K562 (cell line): ENCODE measurements around the gene SMIM22. TPM values are rescaled to one million over a fixed set of nuclear protein-coding genes. Genes with fewer than 3 reads are reported as not detected.

Experiments used
- ATF7 ChIP-seq: fragments of 450-650 bp; IDR thresholded peaks from 2 replicates; pipeline ENCODE4 v1.7.1; 2014; ENCODE audit warnings: mild to moderate bottlenecking, moderate library complexity
- BRF2 ChIP-seq: IDR thresholded peaks from 3 replicates; pipeline ENCODE4 v1.6.1; 2011; ENCODE audit warnings: borderline replicate concordance, mild to moderate bottlenecking; ENCODE audit not compliant: insufficient read length, insufficient read depth
- CREBBP ChIP-seq: IDR thresholded peaks from one replicate; pipeline ENCODE4 v1.6.1; 2012; ENCODE audit warnings: low read depth, mild to moderate bottlenecking, control low read depth, inconsistent platforms, low read length
- HBP1 ChIP-seq: fragments of 450-650 bp; formaldehyde crosslinking; IDR thresholded peaks from 2 replicates; pipeline ENCODE4 v1.4.0; 2022; ENCODE audit warnings: missing genetic modification characterization
- HMGXB4 ChIP-seq: sonication (generic); formaldehyde crosslinking; IDR thresholded peaks from 2 replicates; pipeline ENCODE4 v1.8.1; 2023; ENCODE audit warnings: mild to moderate bottlenecking, missing genetic modification reagents
- KLF16 ChIP-seq: IDR thresholded peaks from 2 replicates; pipeline ENCODE4 v1.6.1; 2016; ENCODE audit warnings: antibody characterized with exemption
- MEIS2 ChIP-seq: fragments of 450-650 bp; IDR thresholded peaks from 2 replicates; pipeline ENCODE4 v1.6.1; 2014; ENCODE audit warnings: mild to moderate bottlenecking; ENCODE audit not compliant: partially characterized antibody
- SMARCB1 ChIP-seq: IDR thresholded peaks from 2 replicates; pipeline ENCODE4 v1.6.1; 2011; ENCODE audit warnings: improper control_type of control experiment, low read depth; ENCODE audit not compliant: insufficient read length
- SMARCC2 ChIP-seq: fragments of 450-650 bp; IDR thresholded peaks from 2 replicates; pipeline ENCODE4 v1.6.1; 2017; ENCODE audit warnings: antibody characterized with exemption, moderate library complexity, mild to moderate bottlenecking, low read depth
- USF1 ChIP-seq: sonication (generic); formaldehyde crosslinking; IDR thresholded peaks from 2 replicates; pipeline ENCODE4 v1.9.0; 2022; ENCODE audit warnings: mild to moderate bottlenecking, missing genetic modification reagents
- ZBTB49 ChIP-seq: sonication (generic); formaldehyde crosslinking; IDR thresholded peaks from 2 replicates; pipeline ENCODE4 v1.8.0; 2022; ENCODE audit warnings: missing genetic modification reagents, mild to moderate bottlenecking, borderline replicate concordance
- ZBTB8A ChIP-seq: fragments of 450-650 bp; IDR thresholded peaks from 2 replicates; pipeline ENCODE4 v1.6.1; 2018; ENCODE audit warnings: mild to moderate bottlenecking, moderate library complexity; ENCODE audit not compliant: partially characterized antibody
- ZKSCAN1 ChIP-seq: fragments of 150-350 bp; IDR thresholded peaks from 2 replicates; pipeline ENCODE4 v1.6.1; 2016; ENCODE audit warnings: low read depth, low read length
- ZNF277 ChIP-seq: fragments of 250-450 bp; sonication (Bioruptor Pico); IDR thresholded peaks from 2 replicates; pipeline ENCODE4 v1.8.0; 2022; ENCODE audit warnings: inconsistent platforms, mild to moderate bottlenecking, moderate library complexity, borderline replicate concordance
- ZNF75A ChIP-seq: fragments of 450-650 bp; formaldehyde crosslinking; IDR thresholded peaks from 2 replicates; pipeline ENCODE4 v1.4.0; 2020; ENCODE audit warnings: mild to moderate bottlenecking
- polyA plus RNA-seq, 8 experiments: library from polyadenylated mRNA; depleted of rRNA in 4 of 8; stranded (reverse) in 5 of 8; unstranded in 3 of 8; fragments of >200 nt; fragmentation: Nextera tagmentation in 2 of 8; fragmentation: Illumina TruSeq in 1 of 8; extraction: Ambion mirVana in 2 of 8; extraction: Trizol in 1 of 8; gene quantifications; 2 replicates each; pipeline versions ENCODE4 v1.2.1 to v1.2.3, GENCODE V29; 2011 to 2014; ENCODE audit warnings: inconsistent platforms in 1 of 8, missing spikeins in 1 of 8
- total RNA-seq, 7 experiments: library from RNA; depleted of rRNA in 6 of 7; stranded (reverse); fragments of >200 nt in 6 of 7; fragmentation: Illumina TruSeq in 2 of 7; extraction: Trizol in 2 of 7; gene quantifications; 2 replicates each; pipeline versions ENCODE4 v1.2.1 to v1.2.3, GENCODE V29; 2011 to 2021; ENCODE audit warnings: low replicate concordance in 1 of 7

SMIM22 gene
- total and polyA plus RNA-seq, 9 of the 15 experiments (the other 6 are each of a cell fraction or from before 2014, with no cell fraction given): not detected

GRCh38 chr16:4768549-4769305 lies 26.4 kb upstream of the SMIM22 start (continued):
- TF ChIP-seq HMGXB4 (CRISPR knock-in tag) (no peak), CREBBP (no peak), HBP1 (CRISPR knock-in tag) (no peak), SMARCC2 (no peak), ZNF75A (CRISPR knock-in tag) (no peak), ZNF277 (CRISPR knock-in tag) (no peak), USF1 (CRISPR knock-in tag) (no peak; the same call in 1 of the 2 replicates), BRF2 (no peak), MEIS2 (peak; percentile 58), KLF16 (no peak), ZBTB8A (no peak), SMARCB1 (no peak), ZBTB49 (CRISPR knock-in tag) (no peak), ZKSCAN1 (no peak; the same call in 1 of the 2 replicates), ATF7 (no peak; the same call in 1 of the 2 replicates)
